Ovary (tissue), 3 donors: ENCODE results near the gene GTPBP1.

Experiments used
- CTCF ChIP-seq, 3 donors: fragments of 450-650 bp in 2 of 3; fragments of 200-600 bp in 1 of 3; IDR thresholded peaks; one replicate each; pipeline versions ENCODE4 v1.5.1 to v1.8.0; 2016 to 2022; ENCODE audit warnings: antibody characterized with exemption in 3 of 3, mild to moderate bottlenecking in 1 of 3
- POLR2A ChIP-seq: fragments of 450-650 bp; IDR thresholded peaks from one replicate; pipeline ENCODE4 v1.6.1; 2017; ENCODE audit warnings: antibody characterized with exemption, mild to moderate bottlenecking, moderate library complexity
- donor health status: DM: no; HTN: no; CAD: no.

GRCh38 chr22:38656256-38657044 lies 49.3 kb upstream of the GTPBP1 start, which contains the start of the genes CBY1 and FAM227A:
- TF ChIP-seq CTCF (IDR thresholded peaks at IDR 0.05) (peak in 1 of 3 donors; percentile 19), POLR2A (peak; percentile 49)
